GM12878 (cell line): ENCODE results near the gene TMPRSS7. TPM values are rescaled to one million over a fixed set of nuclear protein-coding genes. Genes with fewer than 3 reads are reported as not detected.

Source experiments
- ATAC-seq: fragments of 200-7000 bp; cut with Tn5 transposase; 3 replicates; pipeline ENCODE4 v1.9.1; 2020; ENCODE audit warnings: mild to moderate bottlenecking, moderate library complexity
- BruUV-seq: library from RNA; stranded (reverse); fragments of 400-500 nt; replicated peaks from 2 replicates; lab custom pipeline; 2021; lab: Mats Ljungman, UMichigan
- CTCF ChIA-PET: fragments of 300-600 bp; sonication (Branson Sonifier 250); formaldehyde crosslinking; extraction: SDS; loops from one replicate; lab custom pipeline; 2021; ENCODE audit warnings: inconsistent platforms; lab: Yijun Ruan, JAX
- POLR2A ChIA-PET: fragments of 350-600 bp; formaldehyde crosslinking; extraction: SDS; loops from one replicate; lab custom pipeline; 2021; ENCODE audit warnings: inconsistent platforms; lab: Charles Lee
- RAD21 ChIA-PET: fragments of 300-600 bp; sonication (Branson Sonifier 250); formaldehyde crosslinking; loops from one replicate; lab custom pipeline; 2023; ENCODE audit warnings: antibody characterized with exemption; ENCODE audit not compliant: unreplicated experiment; lab: Charles Lee
- SMC1A ChIA-PET: fragments of 300-600 bp; sonication (Branson Sonifier 250); formaldehyde crosslinking; loops from one replicate; lab custom pipeline; 2023; ENCODE audit not compliant: unreplicated experiment, uncharacterized antibody; lab: Charles Lee
- DNase-seq: peaks from one replicate; pipeline ENCODE4 v3.0.0-alpha.2; 2011; ENCODE audit warnings: low read depth, low spot score
- FAIRE-seq: peaks from 3 replicates; lab custom pipeline; 2011; peaks lifted over from hg19 to GRCh38; lab: Jason Lieb, UNC
- H2AFZ ChIP-seq: 2 replicates; pipeline ENCODE4 v1.6.0; 2011; ENCODE audit warnings: low read depth, low read length, control low read depth; ENCODE audit not compliant: control insufficient read depth
- H3K27ac ChIP-seq: 2 replicates; pipeline ENCODE4 v1.5.1; 2011; ENCODE audit warnings: control low read depth; ENCODE audit not compliant: control insufficient read depth, insufficient read depth
- H3K27me3 ChIP-seq, 2 experiments: replicated peaks in 1 of 2; 2 replicates each; pipeline versions ENCODE4 v1.6.0 to v1.6.1; 2011; ENCODE audit warnings: low read length in 1 of 2; ENCODE audit not compliant: control insufficient read depth in 2 of 2, insufficient read depth in 2 of 2
- H3K36me3 ChIP-seq, 2 experiments: 2 replicates each; pipeline ENCODE4 v1.5.1; 2011; ENCODE audit warnings: low read length in 1 of 2; ENCODE audit not compliant: control insufficient read depth in 2 of 2, insufficient read depth in 2 of 2
- H3K4me1 ChIP-seq: 2 replicates; pipeline ENCODE4 v1.6.1; 2011; ENCODE audit warnings: mild to moderate bottlenecking, low read length, moderate library complexity, mixed read lengths; ENCODE audit not compliant: control insufficient read depth, insufficient read depth
- H3K4me2 ChIP-seq: 2 replicates; pipeline ENCODE4 v1.6.0; 2011; ENCODE audit warnings: control low read depth; ENCODE audit not compliant: control insufficient read depth, insufficient read depth
- H3K4me3 ChIP-seq: fragments of 200-600 bp; sonication (generic); 2 replicates; pipeline ENCODE4 v1.5.1; 2016
- H3K79me2 ChIP-seq: 2 replicates; pipeline ENCODE4 v1.6.0; 2011; ENCODE audit warnings: low read length; ENCODE audit not compliant: control insufficient read depth, insufficient read depth
- H3K9ac ChIP-seq: 2 replicates; pipeline ENCODE4 v1.8.0; 2011; ENCODE audit warnings: low read length, control low read depth, mixed read lengths; ENCODE audit not compliant: control insufficient read depth, insufficient read depth
- H3K9me3 ChIP-seq: replicated peaks from 3 replicates; pipeline ENCODE4 v1.5.1; 2011; ENCODE audit warnings: mild to moderate bottlenecking, low read length; ENCODE audit not compliant: control insufficient read depth, insufficient read depth
- H4K20me1 ChIP-seq: 2 replicates; pipeline ENCODE4 v1.6.0; 2011; ENCODE audit not compliant: control insufficient read depth, insufficient read depth
- NR2F1 ChIP-seq: fragments of 450-650 bp; conservative IDR thresholded peaks from 2 replicates; pipeline ENCODE4 v1.6.1; 2017; ENCODE audit warnings: mild to moderate bottlenecking
- POU2F2 ChIP-seq: IDR thresholded peaks from 3 replicates; pipeline ENCODE4 v1.6.1; 2011; ENCODE audit warnings: low read depth, mild to moderate bottlenecking, low read length, borderline replicate concordance
- RAD21 ChIP-seq: IDR thresholded peaks from 2 replicates; pipeline ENCODE4 v1.6.1; 2011; ENCODE audit warnings: mild to moderate bottlenecking, low read depth, low read length, moderate library complexity; ENCODE audit not compliant: insufficient read depth
- SPI1 ChIP-seq: IDR thresholded peaks from 2 replicates; pipeline ENCODE4 v1.6.1; 2011; ENCODE audit warnings: low read depth, mild to moderate bottlenecking, low read length, moderate library complexity, borderline replicate concordance; ENCODE audit not compliant: insufficient read depth
- TARDBP ChIP-seq: IDR thresholded peaks from 2 replicates; pipeline ENCODE4 v1.6.1; 2016; ENCODE audit warnings: borderline replicate concordance
- YY1 ChIP-seq: IDR thresholded peaks from 2 replicates; pipeline ENCODE4 v1.6.1; 2011; ENCODE audit warnings: low read depth, mild to moderate bottlenecking, low read length
- WGBS: methylation state at CpG from one replicate; pipeline ENCODE4 v1.1.6; 2016; ENCODE audit warnings: low lambda C conversion rate; ENCODE audit not compliant: insufficient replicate concordance, insufficient coverage; ENCODE audit errors: missing lambda C conversion rate; 5-methylcytosine and 5-hydroxymethylcytosine counted together
- in situ Hi-C: fragments of 300-500 bp; cut with MboI; formaldehyde crosslinking; loops from 9 replicates; pipeline ENCODE4 v1.14.3; 2018; ENCODE audit warnings: mixed read lengths
- intact Hi-C: fragments of 100-400 bp; cut with micrococcal nuclease; formaldehyde crosslinking; loops from one replicate; pipeline ENCODE4 v1.14.2; 2022; ENCODE audit not compliant: unreplicated experiment
- polyA plus RNA-seq, 11 experiments: library from polyadenylated mRNA; depleted of rRNA in 4 of 11; unstranded in 6 of 11; stranded (reverse) in 5 of 11; fragments of >200 nt; fragmentation: Nextera tagmentation in 4 of 11; fragmentation: Illumina TruSeq in 1 of 11; extraction: Ambion mirVana in 4 of 11; extraction: Trizol in 1 of 11; gene quantifications; 1 replicate in 1 of 11; 2 replicates in 10 of 11; pipeline versions ENCODE4 v1.2.1 to v1.2.3, GENCODE V29; 2011 to 2016; ENCODE audit warnings: inconsistent platforms in 2 of 11, missing spikeins in 2 of 11, low read depth in 1 of 11
- total RNA-seq, 4 experiments: library from RNA; depleted of rRNA in 3 of 4; stranded (reverse); fragments of >200 nt in 3 of 4; fragmentation: Illumina TruSeq in 1 of 4; extraction: Trizol in 1 of 4; gene quantifications; 2 replicates each; pipeline versions ENCODE4 v1.2.1 to v1.2.3, GENCODE V29; 2013 to 2021
- TF ChIP-seq, protein P1 (sequence below): fragments of 450-650 bp; IDR thresholded peaks from 2 replicates; pipeline ENCODE4 v1.6.1; 2017; ENCODE audit warnings: mild to moderate bottlenecking, low read depth, inconsistent platforms; ENCODE audit not compliant: poor library complexity, severe bottlenecking
- TF ChIP-seq, protein P2 (sequence below), 3 experiments: IDR thresholded peaks in 2 of 3; conservative IDR thresholded peaks in 1 of 3; 2 replicates each; pipeline ENCODE4 v1.5.1; 2011; ENCODE audit warnings: low read depth in 3 of 3, low read length in 3 of 3, mild to moderate bottlenecking in 3 of 3, control low read depth in 2 of 3, moderate library complexity in 2 of 3, inconsistent platforms in 1 of 3, mixed read lengths in 1 of 3; ENCODE audit not compliant: control insufficient read depth in 2 of 3, insufficient read depth in 1 of 3; ENCODE audit errors: extremely low read depth in 1 of 3
- TF ChIP-seq, protein P3 (sequence below): fragments of 450-650 bp; IDR thresholded peaks from 2 replicates; pipeline ENCODE4 v1.6.1; 2016; ENCODE audit warnings: mild to moderate bottlenecking, moderate library complexity, borderline replicate concordance

Gene TMPRSS7
- total and polyA plus RNA-seq, 10 of the 15 experiments (the other 5 are each of a cell fraction or from before 2014, with no cell fraction given), result 0.03 TPM; not detected in 9

DNA sequence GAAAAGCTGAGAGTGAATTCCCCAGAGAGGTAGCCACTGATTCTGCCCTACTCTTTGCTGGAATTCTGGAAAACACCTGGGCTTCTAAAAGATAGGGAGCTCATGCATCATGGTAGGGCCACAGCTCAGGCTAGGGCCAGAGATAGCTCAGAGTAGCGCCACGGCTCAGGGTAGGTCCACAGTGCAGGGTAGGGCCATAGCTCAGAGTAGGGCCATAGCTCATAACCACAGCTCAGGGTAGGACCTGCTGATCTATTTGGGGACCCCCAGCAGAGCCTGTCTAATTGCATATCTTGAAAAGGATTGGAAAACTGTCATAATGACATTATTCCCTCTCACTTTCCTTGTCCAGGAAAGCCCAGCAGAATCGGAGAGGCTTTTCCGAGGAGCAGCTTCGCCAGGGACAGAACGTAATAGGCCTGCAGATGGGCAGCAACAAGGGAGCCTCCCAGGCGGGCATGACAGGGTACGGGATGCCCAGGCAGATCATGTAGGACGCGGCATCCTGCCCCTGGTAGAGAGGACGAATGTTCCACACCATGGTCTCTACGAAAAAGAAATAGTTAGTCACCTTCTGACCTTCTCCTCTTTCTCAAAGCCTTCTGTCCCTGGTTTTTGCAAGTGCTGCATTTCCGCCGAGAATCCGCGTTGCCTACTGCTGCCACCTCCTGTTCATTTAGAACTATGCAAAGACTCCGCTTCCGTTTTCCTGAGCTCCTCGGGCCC lies 21.3 kb upstream of the TMPRSS7 start:
- ATAC-seq (peak; percentile 94), DNase-seq (no peak), FAIRE-seq (peak; percentile 95)
- no peaks in the 10 kb centered on the region for H3K4me1 ChIP-seq
- no peak overlapping the region for H3K4me3 ChIP-seq
- no peak overlapping the region for H3K4me2 ChIP-seq
- no peak overlapping the region for H3K9ac ChIP-seq
- WGBS, result 29% methylated on average over 19 of the region's 19 CpGs
- H3K27ac ChIP-seq, result no peak overlapping the region
- ChIA-PET SMC1A (interaction anchor here (0.5 to 15.1 kb wide), 51 partner anchors 10 to 435 kb away, joined by 3 to 417 read pairs (median 4); partner anchors contain the start of genes ABHD10, TAGLN3 and TMPRSS7), CTCF (interaction anchor here (0.6 to 10.9 kb wide), 68 partner anchors 10 to 569 kb away, joined by 3 to 467 read pairs (median 5); partner anchors contain the start of genes ABHD10, PHLDB2, TAGLN3 and TMPRSS7), RAD21 (interaction anchor here (0.5 to 6.0 kb wide), 43 partner anchors 10 to 345 kb away, joined by 3 to 158 read pairs (median 4); partner anchors contain the start of genes ABHD10, PHLDB2 and TAGLN3), POLR2A (interaction anchor here (0.6 to 2.5 kb wide), 5 partner anchors 9 to 305 kb away, joined by 3 to 9 read pairs (median 8); partner anchors contain the start of gene ABHD10)
- H3K79me2 ChIP-seq, result no peaks in the 10 kb centered on the region
- intact Hi-C loops, result loop anchor here (1.0 kb wide), 3 partner anchors 24 to 296 kb away; no protein-coding TSS in a partner anchor
- in situ Hi-C loops, result no loop called here
- peak overlapping the region; percentile 79 for H2AFZ ChIP-seq
- no peaks in the 10 kb centered on the region for H3K36me3 ChIP-seq
- H3K27me3 ChIP-seq, result no peaks in the 10 kb centered on the region; a peak in 1 of 4 replicates
- no peaks in the 10 kb centered on the region for H3K9me3 ChIP-seq
- H4K20me1 ChIP-seq, result no peaks in the 10 kb centered on the region
- no TSS peak for BruUV-seq
- peak; percentile 66 for TF ChIP-seq NR2F1
- TF ChIP-seq YY1, result peak; percentile 55; the same call in 1 of the 2 replicates
- TF ChIP-seq TARDBP, result no peak
- TF ChIP-seq, protein P1, sequence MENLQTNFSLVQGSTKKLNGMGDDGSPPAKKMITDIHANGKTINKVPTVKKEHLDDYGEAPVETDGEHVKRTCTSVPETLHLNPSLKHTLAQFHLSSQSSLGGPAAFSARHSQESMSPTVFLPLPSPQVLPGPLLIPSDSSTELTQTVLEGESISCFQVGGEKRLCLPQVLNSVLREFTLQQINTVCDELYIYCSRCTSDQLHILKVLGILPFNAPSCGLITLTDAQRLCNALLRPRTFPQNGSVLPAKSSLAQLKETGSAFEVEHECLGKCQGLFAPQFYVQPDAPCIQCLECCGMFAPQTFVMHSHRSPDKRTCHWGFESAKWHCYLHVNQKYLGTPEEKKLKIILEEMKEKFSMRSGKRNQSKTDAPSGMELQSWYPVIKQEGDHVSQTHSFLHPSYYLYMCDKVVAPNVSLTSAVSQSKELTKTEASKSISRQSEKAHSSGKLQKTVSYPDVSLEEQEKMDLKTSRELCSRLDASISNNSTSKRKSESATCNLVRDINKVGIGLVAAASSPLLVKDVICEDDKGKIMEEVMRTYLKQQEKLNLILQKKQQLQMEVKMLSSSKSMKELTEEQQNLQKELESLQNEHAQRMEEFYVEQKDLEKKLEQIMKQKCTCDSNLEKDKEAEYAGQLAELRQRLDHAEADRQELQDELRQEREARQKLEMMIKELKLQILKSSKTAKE, result peak; percentile 28
- TF ChIP-seq, protein P2, sequence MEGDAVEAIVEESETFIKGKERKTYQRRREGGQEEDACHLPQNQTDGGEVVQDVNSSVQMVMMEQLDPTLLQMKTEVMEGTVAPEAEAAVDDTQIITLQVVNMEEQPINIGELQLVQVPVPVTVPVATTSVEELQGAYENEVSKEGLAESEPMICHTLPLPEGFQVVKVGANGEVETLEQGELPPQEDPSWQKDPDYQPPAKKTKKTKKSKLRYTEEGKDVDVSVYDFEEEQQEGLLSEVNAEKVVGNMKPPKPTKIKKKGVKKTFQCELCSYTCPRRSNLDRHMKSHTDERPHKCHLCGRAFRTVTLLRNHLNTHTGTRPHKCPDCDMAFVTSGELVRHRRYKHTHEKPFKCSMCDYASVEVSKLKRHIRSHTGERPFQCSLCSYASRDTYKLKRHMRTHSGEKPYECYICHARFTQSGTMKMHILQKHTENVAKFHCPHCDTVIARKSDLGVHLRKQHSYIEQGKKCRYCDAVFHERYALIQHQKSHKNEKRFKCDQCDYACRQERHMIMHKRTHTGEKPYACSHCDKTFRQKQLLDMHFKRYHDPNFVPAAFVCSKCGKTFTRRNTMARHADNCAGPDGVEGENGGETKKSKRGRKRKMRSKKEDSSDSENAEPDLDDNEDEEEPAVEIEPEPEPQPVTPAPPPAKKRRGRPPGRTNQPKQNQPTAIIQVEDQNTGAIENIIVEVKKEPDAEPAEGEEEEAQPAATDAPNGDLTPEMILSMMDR (IDR thresholded peaks at IDR 0.05 in 2 of 3, conservative IDR thresholded peaks at IDR 0.05 in 1 of 3; ENCODE audit: control insufficient read depth in 2 of 3, extremely low read depth in 1 of 3, insufficient read depth in 1 of 3, low read depth in 3 of 3, low read length in 3 of 3), result peak; percentile 70 to 80 (median 72)
- peak; percentile 81 for TF ChIP-seq RAD21
- TF ChIP-seq POU2F2, result peak; percentile 71; the same call in 1 of the 3 replicates
- TF ChIP-seq, protein P3, sequence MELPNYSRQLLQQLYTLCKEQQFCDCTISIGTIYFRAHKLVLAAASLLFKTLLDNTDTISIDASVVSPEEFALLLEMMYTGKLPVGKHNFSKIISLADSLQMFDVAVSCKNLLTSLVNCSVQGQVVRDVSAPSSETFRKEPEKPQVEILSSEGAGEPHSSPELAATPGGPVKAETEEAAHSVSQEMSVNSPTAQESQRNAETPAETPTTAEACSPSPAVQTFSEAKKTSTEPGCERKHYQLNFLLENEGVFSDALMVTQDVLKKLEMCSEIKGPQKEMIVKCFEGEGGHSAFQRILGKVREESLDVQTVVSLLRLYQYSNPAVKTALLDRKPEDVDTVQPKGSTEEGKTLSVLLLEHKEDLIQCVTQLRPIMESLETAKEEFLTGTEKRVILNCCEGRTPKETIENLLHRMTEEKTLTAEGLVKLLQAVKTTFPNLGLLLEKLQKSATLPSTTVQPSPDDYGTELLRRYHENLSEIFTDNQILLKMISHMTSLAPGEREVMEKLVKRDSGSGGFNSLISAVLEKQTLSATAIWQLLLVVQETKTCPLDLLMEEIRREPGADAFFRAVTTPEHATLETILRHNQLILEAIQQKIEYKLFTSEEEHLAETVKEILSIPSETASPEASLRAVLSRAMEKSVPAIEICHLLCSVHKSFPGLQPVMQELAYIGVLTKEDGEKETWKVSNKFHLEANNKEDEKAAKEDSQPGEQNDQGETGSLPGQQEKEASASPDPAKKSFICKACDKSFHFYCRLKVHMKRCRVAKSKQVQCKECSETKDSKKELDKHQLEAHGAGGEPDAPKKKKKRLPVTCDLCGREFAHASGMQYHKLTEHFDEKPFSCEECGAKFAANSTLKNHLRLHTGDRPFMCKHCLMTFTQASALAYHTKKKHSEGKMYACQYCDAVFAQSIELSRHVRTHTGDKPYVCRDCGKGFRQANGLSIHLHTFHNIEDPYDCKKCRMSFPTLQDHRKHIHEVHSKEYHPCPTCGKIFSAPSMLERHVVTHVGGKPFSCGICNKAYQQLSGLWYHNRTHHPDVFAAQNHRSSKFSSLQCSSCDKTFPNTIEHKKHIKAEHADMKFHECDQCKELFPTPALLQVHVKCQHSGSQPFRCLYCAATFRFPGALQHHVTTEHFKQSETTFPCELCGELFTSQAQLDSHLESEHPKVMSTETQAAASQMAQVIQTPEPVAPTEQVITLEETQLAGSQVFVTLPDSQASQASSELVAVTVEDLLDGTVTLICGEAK, result no peak
- peak; percentile 58; the same call in 1 of the 2 replicates for TF ChIP-seq SPI1
